ENCODE results near the gene MINDY1.

GRCh38 chr1:151048645-151049032 is 41.9 kb upstream of the MINDY1 start:
- no peak for TF ChIP-seq CREB5 (CRISPR knock-in tag; IDR thresholded peaks at IDR 0.05; ENCODE audit: low read depth)
- TF ChIP-seq ZNF565 (CRISPR knock-in tag; conservative IDR thresholded peaks at IDR 0.05; ENCODE audit: low read depth): no peak
- TF ChIP-seq ZFP3 (CRISPR knock-in tag; IDR thresholded peaks at IDR 0.05): no peak
